ENCODE results near the gene LIX1L. TPM values are rescaled to one million over a fixed set of nuclear protein-coding genes. Genes with fewer than 3 reads are reported as not detected.

LIX1L gene
- total and polyA plus RNA-seq, 2 experiments from 2014 or later = 14.0 to 16.3 TPM

- peak overlapping the region; percentile 31 for H3K4me3 ChIP-seq
- WGBS (ENCODE audit: low lambda C conversion rate, missing lambda C conversion rate) = 2% methylated on average over 40 of the region's 44 CpGs
- peak overlapping the region; percentile 36 for H3K27ac ChIP-seq
- peaks cover 3% of the 10 kb centered on the region for H3K79me2 ChIP-seq
- H3K4me1 ChIP-seq (ENCODE audit: insufficient read depth) = peaks cover 32% of the 10 kb centered on the region
- peak overlapping the region; percentile 24 for H2AFZ ChIP-seq
- peak overlapping the region; percentile 94 for H3K4me2 ChIP-seq
- H4K20me1 ChIP-seq (ENCODE audit: insufficient read depth, poor library complexity, severe bottlenecking) = no peaks in the 10 kb centered on the region
- no peaks in the 10 kb centered on the region for H3K9me3 ChIP-seq (ENCODE audit: low read depth)
- H3K36me3 ChIP-seq (replicated peaks; ENCODE audit: insufficient read depth, low read depth) = no peaks in the 10 kb centered on the region
- DNase-seq (ENCODE audit: low spot score) = peak; percentile 85
- H3K9me2 ChIP-seq (replicated peaks; ENCODE audit: insufficient read depth) = no peaks in the 10 kb centered on the region
- H3K27me3 ChIP-seq = peaks cover 29% of the 10 kb centered on the region
- TF ChIP-seq, protein P1, sequence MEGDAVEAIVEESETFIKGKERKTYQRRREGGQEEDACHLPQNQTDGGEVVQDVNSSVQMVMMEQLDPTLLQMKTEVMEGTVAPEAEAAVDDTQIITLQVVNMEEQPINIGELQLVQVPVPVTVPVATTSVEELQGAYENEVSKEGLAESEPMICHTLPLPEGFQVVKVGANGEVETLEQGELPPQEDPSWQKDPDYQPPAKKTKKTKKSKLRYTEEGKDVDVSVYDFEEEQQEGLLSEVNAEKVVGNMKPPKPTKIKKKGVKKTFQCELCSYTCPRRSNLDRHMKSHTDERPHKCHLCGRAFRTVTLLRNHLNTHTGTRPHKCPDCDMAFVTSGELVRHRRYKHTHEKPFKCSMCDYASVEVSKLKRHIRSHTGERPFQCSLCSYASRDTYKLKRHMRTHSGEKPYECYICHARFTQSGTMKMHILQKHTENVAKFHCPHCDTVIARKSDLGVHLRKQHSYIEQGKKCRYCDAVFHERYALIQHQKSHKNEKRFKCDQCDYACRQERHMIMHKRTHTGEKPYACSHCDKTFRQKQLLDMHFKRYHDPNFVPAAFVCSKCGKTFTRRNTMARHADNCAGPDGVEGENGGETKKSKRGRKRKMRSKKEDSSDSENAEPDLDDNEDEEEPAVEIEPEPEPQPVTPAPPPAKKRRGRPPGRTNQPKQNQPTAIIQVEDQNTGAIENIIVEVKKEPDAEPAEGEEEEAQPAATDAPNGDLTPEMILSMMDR (IDR thresholded peaks at IDR 0.05; ENCODE audit: poor library complexity) = no peak
- TF ChIP-seq EZH2 (IDR thresholded peaks at IDR 0.05; ENCODE audit: borderline replicate concordance) (no peak), EZH2phosphoT487 (IDR thresholded peaks at IDR 0.05; ENCODE audit: low read depth, severe bottlenecking, unreplicated experiment) (no peak)
Measured at GRCh38 chr1:145960468-145961108, 2.8 kb upstream of the LIX1L start.

GRCh38 chr1:145959957-145960467 is 2.2 kb upstream of the LIX1L start:
- Histone ChIP-seq H3K9me2 (replicated peaks; ENCODE audit: insufficient read depth) (no peaks in the 10 kb centered on the region), H3K4me2 (peak overlapping the region; percentile 94), H3K9me3 (ENCODE audit: low read depth) (no peaks in the 10 kb centered on the region), H2AFZ (peak overlapping the region; percentile 24), H3K4me3 (peak overlapping the region; percentile 31), H3K4me1 (ENCODE audit: insufficient read depth) (peaks cover 36% of the 10 kb centered on the region), H4K20me1 (ENCODE audit: insufficient read depth, poor library complexity, severe bottlenecking) (no peaks in the 10 kb centered on the region), H3K27me3 (peaks cover 29% of the 10 kb centered on the region), H3K27ac (peak overlapping the region; percentile 36), H3K36me3 (replicated peaks; ENCODE audit: insufficient read depth, low read depth) (no peaks in the 10 kb centered on the region), H3K79me2 (peaks cover 9% of the 10 kb centered on the region)
- 9% methylated on average over 12 of the region's 12 CpGs for WGBS (ENCODE audit: low lambda C conversion rate, missing lambda C conversion rate)
- TF ChIP-seq EZH2 (IDR thresholded peaks at IDR 0.05; ENCODE audit: borderline replicate concordance) (no peak), EZH2phosphoT487 (IDR thresholded peaks at IDR 0.05; ENCODE audit: low read depth, severe bottlenecking, unreplicated experiment) (no peak)
- TF ChIP-seq, protein P1 (IDR thresholded peaks at IDR 0.05; ENCODE audit: poor library complexity) = no peak
- DNase-seq (ENCODE audit: low spot score) = no peak

GRCh38 chr1:145959333-145959732 is 1.5 kb upstream of the LIX1L start:
- no peaks in the 10 kb centered on the region for H3K9me3 ChIP-seq (ENCODE audit: low read depth)
- H3K4me3 ChIP-seq = no peak overlapping the region
- TF ChIP-seq EZH2phosphoT487 (IDR thresholded peaks at IDR 0.05; ENCODE audit: low read depth, severe bottlenecking, unreplicated experiment) = no peak
- TF ChIP-seq, protein P1 (IDR thresholded peaks at IDR 0.05; ENCODE audit: poor library complexity) = no peak
- no peaks in the 10 kb centered on the region for H4K20me1 ChIP-seq (ENCODE audit: insufficient read depth, poor library complexity, severe bottlenecking)
- peaks cover 16% of the 10 kb centered on the region for H3K79me2 ChIP-seq
- no peak overlapping the region for H3K4me2 ChIP-seq
- H3K9me2 ChIP-seq (replicated peaks; ENCODE audit: insufficient read depth) = no peaks in the 10 kb centered on the region
- no peak for DNase-seq (ENCODE audit: low spot score)
- H3K4me1 ChIP-seq (ENCODE audit: insufficient read depth) = peaks cover 43% of the 10 kb centered on the region
- H3K36me3 ChIP-seq (replicated peaks; ENCODE audit: insufficient read depth, low read depth) = no peaks in the 10 kb centered on the region
- peaks cover 29% of the 10 kb centered on the region for H3K27me3 ChIP-seq
- H3K27ac ChIP-seq = no peak overlapping the region
- no peak overlapping the region for H2AFZ ChIP-seq
